NCI-H2081 (cell line): Measurements from ENCODE around the gene HCAR1.
"Not testable (repeated sequence)": the region's sequence is repeated elsewhere in the genome, so short reads cannot be mapped to it uniquely, and the experiment has no call there.

Experiments used
- DNase-seq, 2 experiments: peaks; one replicate each; lab custom pipeline; 2025; lab: John Stamatoyannopoulos, UW

Gene HCAR1, protein sequence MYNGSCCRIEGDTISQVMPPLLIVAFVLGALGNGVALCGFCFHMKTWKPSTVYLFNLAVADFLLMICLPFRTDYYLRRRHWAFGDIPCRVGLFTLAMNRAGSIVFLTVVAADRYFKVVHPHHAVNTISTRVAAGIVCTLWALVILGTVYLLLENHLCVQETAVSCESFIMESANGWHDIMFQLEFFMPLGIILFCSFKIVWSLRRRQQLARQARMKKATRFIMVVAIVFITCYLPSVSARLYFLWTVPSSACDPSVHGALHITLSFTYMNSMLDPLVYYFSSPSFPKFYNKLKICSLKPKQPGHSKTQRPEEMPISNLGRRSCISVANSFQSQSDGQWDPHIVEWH

DNA sequence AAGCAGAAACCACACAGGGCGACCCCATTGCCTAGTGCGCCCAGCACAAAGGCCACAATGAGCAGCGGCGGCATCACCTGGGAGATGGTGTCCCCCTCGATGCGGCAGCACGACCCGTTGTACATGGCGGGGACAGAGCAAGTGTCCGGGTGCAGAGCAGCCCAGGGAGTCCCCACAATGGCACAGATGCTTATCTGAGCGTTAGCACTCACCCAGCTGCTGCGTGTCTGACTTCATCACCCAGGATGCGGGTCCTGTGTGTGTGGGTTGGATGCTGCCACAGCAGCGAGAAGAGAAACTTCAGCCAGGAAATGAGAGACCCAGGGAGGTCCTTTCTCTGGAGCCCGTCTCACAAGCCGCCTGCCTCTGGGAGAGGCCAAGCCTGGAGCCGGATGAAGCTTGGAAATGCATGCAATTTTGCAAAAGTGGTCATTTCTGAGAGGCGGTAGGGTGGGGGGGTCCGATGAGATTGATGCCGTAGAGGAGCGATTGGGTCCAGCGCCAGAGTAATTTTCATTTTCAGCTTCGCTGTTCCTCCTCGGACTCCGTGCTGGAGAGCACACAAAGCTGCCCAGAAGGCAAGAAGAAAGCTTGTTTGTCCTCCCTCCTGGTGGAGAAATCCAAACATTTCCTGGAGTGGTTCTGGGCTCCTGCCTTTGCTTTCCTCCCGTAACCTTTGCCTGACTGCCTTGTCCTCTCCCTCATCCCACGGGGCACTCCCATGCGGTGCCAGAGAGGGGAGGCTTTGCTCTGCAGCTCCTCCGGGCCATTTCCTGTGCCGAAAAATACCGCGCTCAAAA is at the start of gene HCAR1:
Gene HCAR1 (minus strand): TSS at position 630 of the 800 bp plus-strand sequence. CDS start 505 bp downstream, at position 125.
- DNase-seq: peak; percentile 48 to 66

DNA sequence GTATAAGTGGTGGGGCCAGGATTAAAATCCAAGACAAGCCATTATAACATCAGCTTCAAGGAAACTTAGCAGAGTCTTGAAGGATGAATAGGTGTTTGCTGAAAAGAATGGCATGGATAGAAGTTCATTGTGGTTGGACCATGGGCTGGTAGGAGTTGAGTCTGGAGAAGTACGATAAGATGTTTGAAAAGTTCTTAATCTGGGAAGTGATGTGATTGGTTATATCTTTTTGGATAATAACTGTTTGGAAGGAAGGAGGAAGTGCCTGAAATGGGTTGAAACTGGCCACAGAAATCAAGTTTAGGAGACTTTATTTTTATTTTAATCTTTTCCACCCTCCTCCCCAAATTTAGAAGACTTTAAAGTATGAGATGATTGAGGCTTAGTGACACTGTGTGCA is 26.9 kb upstream of the HCAR1 start:
- no peak for DNase-seq

DNA sequence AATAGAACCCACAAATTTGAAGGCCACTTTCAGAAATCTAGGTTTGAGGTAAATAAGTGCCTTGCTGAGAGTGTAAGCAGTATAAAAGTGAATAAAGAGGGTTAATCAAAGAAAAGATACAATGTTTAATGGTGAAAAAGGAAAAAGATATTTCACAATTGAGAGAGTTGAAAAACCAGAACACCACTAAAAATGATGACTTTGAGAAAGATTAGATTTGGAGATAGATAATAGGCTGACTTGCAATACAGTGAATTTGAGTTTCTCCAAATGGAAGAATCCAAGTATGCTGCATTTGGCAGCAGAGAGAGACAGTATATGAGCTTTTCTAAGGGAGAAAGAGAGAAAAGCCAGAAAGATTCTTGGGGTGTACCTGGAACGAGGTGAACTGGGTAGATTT is 24.1 kb upstream of the HCAR1 start:
- DNase-seq: no peak

DNA sequence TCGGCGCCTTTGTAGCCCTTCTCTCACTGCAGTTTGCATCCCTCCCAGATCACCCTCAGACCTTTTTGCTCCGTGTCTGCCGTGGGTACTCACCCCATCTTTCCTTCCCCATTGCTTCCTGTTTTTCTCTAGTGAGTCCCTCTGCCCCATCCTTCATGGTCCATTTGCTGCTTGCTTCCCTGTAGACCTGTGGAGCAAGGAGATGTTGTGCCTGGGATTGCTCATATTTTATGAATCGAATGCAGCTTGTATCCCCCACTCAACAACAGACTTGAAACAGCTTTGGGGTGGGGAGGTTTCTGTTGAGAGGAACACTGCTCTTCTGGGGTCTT is 22.6 kb upstream of the HCAR1 start:
- DNase-seq: no peak

DNA sequence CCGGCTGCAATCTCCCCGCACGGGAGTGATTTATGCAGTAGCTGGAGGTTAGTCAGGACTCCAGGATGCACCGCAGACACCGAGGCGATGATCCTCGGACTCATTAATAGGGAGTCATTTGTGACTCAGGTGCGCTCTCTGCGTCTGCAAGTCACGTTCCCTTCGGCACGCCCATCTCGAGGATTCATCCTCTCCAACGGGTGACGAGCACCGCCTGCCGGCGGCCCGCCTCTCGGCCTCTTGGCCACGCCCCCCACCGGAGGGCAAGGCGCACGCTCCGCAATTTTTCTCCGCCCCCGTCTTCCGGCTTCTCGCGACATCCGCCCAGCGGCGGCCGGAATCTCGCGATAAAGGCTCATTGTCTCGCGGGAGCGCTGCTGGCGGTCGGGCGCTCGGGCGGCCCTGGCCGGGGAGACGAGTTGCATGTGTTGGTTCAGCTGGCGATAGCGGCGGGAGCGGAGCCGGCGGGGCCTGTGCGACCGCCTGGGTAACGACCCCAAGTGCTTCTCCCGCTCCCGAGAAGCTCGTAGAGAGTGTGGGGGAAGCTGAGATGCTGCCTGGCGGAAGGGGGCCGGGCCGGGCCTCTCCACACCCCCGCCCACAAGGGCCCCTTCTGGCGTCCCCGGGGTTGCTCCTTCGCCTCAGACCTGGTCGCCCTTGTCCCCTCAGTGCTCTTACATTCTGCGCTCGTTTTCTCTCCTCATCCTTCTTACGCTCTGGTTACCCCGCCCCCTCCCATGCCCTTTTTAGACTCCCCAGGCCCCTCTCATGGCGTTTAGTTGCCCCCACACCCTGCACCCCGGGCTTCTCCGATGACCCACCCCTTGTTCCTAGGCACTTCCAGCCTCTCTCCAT is 22.0 kb upstream of the HCAR1 start, which contains the start of gene DENR:
Gene DENR (plus strand): TSS at position 361 of the 855 bp plus-strand sequence. CDS start 878 bp downstream, outside the sequence.
- DNase-seq: peak; percentile 97 to 98

DNA sequence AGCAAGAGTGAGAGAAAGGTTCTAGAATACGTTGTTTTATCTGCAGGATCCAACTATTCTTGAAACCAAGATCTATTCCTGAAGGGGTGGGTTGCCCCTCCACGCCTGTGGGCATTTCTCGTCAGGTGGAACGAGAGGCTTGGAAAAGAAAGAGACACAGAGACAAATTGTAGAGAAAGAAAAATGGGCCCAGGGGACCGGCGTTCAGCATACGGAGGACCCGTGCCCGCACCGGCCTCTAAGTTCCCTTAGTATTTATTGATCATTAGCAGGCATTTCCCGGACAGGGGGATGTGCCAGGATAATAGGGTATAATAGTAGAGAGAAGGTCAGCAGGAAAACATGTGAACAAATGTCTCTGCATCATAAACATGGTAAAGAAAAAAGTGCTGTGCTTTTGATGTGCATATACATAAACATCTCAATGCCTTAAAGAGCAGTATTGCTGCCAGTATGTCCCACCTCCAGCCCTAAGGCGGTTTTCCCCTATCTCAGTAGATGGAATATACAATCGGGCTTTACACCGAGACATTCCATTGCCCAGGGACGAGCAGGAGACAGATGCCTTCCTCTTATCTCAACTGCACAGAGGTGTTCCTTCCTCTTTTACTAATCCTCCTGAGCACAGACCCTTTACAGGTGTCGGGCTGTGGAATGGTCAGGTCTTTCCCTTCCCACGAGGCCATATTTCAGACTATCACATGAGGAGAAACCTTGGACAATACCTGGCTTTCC is 20.3 kb upstream of the HCAR1 start:
- DNase-seq: not testable (repeated sequence)

DNA sequence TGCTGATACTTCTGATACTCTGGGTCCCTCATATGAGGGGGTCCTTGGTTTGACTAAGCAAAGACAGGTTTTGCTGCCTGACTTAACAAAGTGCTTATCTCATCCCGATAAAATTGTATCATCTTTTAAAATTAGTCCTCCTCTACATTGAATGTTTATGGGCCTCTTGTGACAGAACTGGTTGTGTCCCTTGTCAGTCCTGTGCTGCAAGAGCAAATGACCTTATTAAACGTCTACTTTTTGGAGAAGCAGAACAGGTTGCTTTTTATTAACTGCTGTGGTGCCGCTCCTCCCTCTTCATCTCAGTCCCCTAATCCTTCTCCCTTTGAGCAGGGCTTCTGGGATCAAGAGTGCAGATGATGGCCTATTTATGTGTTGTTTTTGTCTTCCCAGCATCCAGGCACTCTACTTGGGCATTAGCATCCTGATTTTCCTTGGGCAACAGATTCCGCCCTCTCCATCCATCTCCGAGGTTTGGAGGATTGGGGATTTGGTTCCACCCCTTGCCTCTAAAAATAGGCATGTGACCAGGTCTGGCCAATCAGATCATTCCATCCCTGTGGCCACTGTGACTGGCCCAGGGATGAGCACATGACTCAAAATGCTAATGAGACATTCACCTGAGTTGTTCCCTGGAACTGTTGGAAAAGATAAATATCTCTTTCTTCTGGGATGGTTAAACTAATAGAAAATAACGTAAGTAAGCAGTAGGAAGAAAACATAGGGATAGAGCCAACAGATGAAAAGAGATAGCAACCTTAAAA is 19.1 kb upstream of the HCAR1 start:
- no peak for DNase-seq

DNA sequence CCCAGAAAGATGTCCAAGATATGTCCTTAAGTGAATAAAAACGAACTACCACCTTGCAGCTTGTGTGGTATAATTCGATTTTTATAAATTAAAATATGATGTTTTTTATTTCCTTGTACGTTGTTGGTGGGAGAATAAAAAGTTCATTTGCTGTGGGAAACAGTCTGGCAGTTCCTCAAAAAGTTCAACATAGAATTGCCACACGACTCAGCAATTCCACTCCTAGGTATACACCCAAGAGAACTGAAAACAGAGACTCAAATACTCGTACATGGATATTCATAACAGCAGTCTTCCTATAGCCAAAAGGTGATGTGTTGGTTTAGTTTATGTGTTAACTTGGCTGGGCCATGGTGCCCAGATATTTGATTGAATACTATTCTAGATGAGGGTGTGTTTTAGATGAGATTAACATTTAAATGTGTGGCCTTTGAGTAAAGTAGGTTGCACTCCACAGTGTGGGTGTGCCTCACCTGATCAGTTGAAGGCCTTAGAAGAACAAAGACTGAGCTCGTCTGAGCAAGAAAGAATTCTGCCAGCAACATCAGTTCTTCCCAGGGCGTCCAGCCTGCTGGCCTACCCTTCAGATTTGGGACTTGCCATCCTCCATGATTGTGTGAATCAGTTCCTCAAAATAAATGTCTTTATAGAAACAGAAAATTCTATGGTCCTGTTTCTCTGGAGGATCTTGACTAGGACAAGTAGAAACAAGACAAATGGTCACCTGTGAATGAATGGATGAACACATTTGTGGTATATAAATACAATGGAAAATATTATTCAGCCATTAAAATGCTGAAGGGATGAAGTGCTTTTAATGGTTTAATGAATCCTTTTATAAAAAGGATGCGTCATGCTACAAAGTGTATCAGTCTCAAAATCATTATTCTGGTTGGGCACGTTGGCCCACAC is 16.8 kb upstream of the HCAR1 start:
- no peak for DNase-seq

DNA sequence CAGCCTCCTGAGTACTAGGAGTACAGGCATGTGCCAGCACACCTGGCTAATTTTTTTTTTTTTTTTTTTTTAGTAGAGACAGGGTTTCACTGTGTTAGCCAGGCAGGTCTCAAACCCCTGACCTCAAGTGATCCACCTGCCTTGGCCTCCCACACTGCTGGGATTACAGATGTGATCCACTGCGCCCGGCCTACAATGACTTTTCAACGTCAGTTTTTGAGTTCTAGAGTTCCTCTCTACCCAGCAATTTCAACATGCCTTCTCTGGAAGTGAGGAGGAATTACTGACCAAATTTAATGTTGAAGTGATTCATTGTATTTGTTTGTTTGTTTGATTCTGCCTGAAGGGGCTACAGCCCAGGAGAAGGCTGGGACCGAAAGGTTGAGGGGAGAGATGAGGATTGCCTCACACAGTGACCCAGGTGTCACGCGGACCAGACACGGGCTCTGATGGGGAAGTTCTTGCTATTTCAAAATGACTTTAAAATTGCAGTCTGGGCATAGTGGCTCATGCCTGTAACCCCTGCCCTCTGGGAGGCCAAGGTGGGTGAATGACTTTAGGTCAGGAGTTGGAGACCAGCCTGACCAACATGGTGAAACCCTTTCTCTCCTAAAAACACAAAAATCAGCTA is 13.4 kb upstream of the HCAR1 start:
- no peak for DNase-seq

DNA sequence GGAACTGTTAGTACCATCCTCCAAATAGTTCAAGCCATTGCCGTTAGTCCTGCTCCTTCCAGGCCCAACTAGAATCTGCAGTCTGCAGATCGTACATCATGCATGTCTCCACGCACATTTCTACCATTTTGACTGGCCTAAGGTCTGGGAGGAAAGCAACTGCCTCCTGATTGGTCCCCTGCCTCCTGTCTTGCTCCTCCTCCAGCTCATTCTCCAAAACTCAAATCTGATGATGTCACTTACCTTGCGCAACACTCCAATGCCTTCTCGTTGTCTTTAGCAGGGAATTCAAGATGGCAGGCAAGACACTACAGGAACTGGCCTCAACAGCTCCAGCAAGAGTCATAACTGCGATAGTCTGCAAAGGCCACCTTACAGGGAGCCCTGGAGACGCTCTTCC is 9.7 kb upstream of the HCAR1 start:
- no peak for DNase-seq

DNA sequence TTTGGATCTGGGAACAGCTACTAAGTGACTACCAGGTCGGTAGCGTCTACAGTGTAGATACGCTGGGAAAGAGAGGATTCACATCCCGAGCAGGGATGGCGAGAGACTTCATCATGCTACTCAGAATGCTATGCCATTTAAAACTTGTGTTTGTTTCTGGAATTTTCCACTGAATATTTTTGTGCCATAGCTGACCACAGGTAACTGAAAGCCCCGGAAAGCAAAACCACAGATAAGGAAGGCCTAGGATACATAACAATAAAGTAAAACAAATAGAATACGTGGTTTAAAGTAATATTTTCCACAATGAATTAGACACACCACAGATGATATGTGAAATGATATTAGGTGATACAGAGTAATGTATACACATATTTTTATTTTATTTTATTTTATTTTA is 7.9 kb upstream of the HCAR1 start:
- no peak for DNase-seq

DNA sequence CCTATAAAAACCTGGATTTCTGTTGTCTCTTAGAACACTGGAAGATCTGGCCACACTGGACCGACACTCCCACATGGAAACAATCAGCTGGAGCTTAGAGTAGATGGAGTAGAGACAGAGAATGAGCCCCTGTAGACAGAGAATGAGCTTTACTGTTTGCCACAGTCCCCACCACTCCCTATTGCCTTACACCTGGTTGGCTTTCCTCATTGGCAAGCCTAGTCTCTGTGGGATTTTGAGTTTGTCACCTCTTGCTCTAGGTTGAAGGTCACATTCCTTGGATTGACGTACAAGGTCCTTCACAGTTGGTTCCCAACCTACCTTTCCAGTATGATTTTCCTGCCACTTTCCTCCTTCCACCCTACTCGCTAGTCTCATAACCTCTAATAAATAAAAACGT is 2.0 kb upstream of the HCAR1 start:
- DNase-seq: no peak

DNA sequence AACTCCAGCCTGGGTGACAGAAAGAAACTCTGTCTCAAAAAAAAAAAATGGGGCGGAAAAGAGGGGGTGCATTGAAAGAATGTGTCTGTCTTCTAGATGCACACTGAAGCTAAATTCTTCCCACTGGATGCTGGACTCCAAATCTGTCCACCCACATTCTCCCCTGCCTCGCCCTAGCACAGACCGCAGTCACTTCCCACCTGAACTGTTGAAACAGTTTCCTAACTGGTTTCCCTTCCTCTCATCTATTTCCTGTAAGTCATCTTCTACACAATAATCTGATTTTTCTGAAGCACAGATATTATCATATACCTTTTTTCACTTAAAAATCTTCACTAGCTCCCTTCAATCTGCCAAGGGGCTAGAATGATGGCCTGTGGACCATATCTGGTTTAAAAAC is 1.5 kb upstream of the HCAR1 start:
- no peak for DNase-seq

DNA sequence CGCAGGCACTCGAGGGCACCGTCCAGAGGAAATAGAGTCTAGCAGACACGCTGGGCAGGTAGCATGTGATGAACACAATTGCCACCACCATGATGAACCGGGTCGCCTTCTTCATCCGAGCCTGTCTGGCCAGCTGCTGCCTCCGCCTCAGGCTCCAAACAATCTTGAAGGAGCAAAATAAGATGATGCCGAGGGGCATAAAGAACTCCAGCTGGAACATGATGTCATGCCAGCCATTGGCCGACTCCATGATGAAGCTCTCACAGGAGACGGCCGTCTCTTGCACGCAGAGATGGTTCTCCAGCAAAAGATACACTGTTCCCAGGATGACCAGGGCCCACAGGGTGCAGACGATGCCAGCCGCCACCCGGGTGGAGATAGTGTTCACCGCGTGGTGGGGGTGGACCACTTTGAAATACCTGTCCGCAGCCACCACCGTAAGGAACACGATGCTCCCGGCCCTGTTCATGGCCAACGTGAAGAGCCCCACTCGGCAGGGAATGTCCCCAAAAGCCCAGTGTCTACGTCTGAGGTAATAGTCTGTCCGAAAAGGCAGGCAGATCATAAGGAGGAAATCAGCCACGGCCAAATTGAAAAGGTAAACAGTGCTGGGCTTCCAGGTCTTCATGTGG is 945 bp downstream of the HCAR1 start:
- DNase-seq: peak in 1 of 2 experiments; percentile 38

DNA sequence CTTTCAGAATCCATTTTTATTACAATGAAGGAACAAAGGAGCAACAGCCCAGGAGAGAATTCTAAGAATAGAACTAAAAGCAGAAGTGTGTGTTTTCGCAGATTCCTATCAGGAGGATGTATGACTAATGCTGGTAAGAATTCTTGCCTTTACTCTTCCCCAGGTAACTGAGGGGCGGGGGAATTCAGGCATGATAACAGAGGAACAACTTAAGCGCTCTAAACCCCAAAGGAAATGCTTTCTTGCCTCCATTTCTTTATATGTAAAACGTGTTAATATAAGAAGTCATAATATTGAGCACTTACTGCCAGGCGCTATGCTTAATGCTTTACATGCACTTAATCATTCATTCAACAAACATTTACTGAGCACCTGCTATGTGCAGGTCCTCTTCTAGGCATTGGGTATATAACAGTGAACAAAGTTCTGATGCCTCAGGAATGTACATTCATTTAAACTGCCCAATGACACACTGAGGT is 4.5 kb downstream of the HCAR1 start:
- no peak for DNase-seq

DNA sequence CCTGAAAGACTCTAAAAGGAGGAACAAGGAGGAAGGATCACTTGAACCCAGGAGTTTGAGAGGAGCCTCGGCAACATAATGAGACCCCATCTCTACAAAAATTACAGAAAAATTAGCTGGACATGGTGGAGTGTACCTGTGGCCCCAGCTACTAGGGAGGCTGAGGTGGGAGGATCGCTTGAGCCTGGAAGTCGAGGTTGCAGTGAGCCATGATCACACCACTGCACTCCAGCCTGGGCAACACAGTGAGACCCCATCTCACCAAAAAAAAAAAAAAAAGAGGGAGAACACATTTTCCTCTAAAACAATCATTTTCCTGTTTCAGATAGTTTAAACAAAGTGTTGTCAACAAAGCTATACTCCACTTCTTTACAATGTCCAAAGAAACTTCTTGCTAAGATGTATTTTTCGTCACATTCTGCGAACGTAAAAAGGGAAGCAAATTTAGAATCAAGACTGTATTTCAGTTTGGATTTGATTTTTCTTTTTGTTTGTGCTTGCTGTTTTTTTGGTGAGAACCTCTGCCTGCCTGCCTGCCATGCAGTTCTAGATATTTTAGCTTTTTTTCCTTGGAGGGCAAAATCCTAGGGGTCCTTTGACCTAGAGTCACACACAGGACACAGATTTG is 5.1 kb downstream of the HCAR1 start:
- no peak for DNase-seq

DNA sequence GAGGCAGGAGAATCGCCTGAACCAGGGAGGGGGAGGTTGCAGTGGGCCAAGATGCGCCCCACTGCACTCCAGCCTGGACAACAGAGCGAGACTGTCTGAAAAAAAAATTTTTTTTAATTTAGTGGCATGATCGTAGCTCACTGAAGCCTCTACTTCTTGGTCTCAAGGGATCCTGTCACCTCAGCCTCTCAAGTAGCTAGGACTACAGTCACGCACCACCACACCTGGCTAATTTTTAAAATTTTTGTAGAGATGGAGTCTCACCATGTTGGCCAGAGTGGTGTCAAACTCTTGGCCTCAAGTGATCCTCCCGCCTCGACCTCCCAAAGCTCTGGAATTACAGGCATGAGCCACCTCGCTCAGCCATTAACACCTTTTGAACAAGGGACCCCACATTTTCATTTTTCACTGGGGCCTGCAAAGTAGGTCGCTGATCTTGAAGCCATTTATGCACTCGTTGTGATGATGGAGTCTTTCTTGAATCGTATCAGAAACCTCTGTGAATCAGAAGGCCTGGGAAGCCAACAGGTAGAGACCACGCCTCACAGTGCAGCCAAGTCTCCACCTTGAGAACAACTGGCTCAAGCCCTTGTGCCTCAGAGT is 5.9 kb downstream of the HCAR1 start:
- DNase-seq: no peak

DNA sequence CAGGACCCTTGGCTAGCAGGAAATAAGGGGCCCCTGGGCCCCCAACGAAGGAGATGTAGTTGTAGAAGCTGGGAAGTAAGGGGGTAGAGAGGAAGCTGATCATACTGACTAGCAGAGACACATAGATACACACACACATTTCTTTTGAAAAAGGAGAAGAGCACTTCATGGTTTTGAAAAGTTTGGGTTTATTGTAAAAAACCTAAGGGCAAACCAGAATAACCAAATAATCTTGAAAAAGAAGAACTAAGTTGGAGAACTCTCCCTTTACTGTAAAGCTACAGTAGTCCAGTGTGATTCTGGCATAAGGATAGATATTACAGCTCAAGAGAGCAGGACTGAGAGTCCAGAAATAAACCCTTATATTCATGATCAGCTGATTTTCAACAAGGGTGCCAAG is 8.3 kb downstream of the HCAR1 start:
- DNase-seq: no peak
